ENCODE measurements around the gene PPP1R9B.
A peak's percentile ranks its signal among the peaks of the same experiment; 100 is the strongest.

- TF ChIP-seq, protein P1, sequence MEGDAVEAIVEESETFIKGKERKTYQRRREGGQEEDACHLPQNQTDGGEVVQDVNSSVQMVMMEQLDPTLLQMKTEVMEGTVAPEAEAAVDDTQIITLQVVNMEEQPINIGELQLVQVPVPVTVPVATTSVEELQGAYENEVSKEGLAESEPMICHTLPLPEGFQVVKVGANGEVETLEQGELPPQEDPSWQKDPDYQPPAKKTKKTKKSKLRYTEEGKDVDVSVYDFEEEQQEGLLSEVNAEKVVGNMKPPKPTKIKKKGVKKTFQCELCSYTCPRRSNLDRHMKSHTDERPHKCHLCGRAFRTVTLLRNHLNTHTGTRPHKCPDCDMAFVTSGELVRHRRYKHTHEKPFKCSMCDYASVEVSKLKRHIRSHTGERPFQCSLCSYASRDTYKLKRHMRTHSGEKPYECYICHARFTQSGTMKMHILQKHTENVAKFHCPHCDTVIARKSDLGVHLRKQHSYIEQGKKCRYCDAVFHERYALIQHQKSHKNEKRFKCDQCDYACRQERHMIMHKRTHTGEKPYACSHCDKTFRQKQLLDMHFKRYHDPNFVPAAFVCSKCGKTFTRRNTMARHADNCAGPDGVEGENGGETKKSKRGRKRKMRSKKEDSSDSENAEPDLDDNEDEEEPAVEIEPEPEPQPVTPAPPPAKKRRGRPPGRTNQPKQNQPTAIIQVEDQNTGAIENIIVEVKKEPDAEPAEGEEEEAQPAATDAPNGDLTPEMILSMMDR (IDR thresholded peaks at IDR 0.05): peak; percentile 33 to 81 (median 65)
- TF ChIP-seq POLR2A (IDR thresholded peaks at IDR 0.05): peak in 1 of 2 donors; percentile 52
These were observed 812 bp upstream of the PPP1R9B start for GRCh38 chr17:50151041-50151936.
